CD4-positive, alpha-beta T cell treated with Interleukin-10 for 1 hour (primary cell): Measurements from ENCODE around the gene ALOX5AP.

Experiments used
- DNase-seq: peaks from one replicate; pipeline ENCODE4 v3.0.0-alpha.2; 2020

Gene ALOX5AP

GRCh38 chr13:30800107-30800506 lies 64.8 kb downstream of the ALOX5AP start:
- DNase-seq, result no peak

- DNase-seq, result no peak
Measured at GRCh38 chr13:30802501-30802900, 67.2 kb downstream of the ALOX5AP start.

GRCh38 chr13:30802953-30803478 lies 67.7 kb downstream of the ALOX5AP start:
- DNase-seq, result peak; percentile 81

GRCh38 chr13:30803749-30804148 lies 68.4 kb downstream of the ALOX5AP start:
- DNase-seq, result no peak

- no peak for DNase-seq
Measured at GRCh38 chr13:30804474-30804873, 69.1 kb downstream of the ALOX5AP start.

- DNase-seq, result no peak
Measured at GRCh38 chr13:30805132-30805537, 69.8 kb downstream of the ALOX5AP start.

GRCh38 chr13:30805603-30806011 lies 70.3 kb downstream of the ALOX5AP start:
- no peak for DNase-seq

- no peak for DNase-seq
Measured at GRCh38 chr13:30806784-30807183, 71.4 kb downstream of the ALOX5AP start.

- no peak for DNase-seq
Measured at GRCh38 chr13:30807392-30807791, 72.0 kb downstream of the ALOX5AP start.

GRCh38 chr13:30808600-30808999 lies 73.3 kb downstream of the ALOX5AP start:
- DNase-seq, result no peak

GRCh38 chr13:30809787-30810186 lies 74.4 kb downstream of the ALOX5AP start:
- no peak for DNase-seq

- no peak for DNase-seq
Measured at GRCh38 chr13:30810261-30810701, 74.9 kb downstream of the ALOX5AP start.

- DNase-seq, result no peak
Measured at GRCh38 chr13:30810801-30811200, 75.5 kb downstream of the ALOX5AP start.
